Stimulated activated CD8-positive, alpha-beta memory T cell treated with anti-CD3 and anti-CD28 coated beads, Interleukin-12 subunit alpha, Interleukin-12 subunit beta, amount 100 ng/mL, for 1 hour (primary cell): Measurements from ENCODE around the gene C2orf42.
"Not testable (repeated sequence)": the region's sequence is repeated elsewhere in the genome, so short reads cannot be mapped to it uniquely, and the experiment has no call there.

Source experiments
- DNase-seq: peaks from one replicate; pipeline ENCODE4 v3.0.0-alpha.2; 2020; ENCODE audit warnings: low read depth

Gene C2orf42

DNA sequence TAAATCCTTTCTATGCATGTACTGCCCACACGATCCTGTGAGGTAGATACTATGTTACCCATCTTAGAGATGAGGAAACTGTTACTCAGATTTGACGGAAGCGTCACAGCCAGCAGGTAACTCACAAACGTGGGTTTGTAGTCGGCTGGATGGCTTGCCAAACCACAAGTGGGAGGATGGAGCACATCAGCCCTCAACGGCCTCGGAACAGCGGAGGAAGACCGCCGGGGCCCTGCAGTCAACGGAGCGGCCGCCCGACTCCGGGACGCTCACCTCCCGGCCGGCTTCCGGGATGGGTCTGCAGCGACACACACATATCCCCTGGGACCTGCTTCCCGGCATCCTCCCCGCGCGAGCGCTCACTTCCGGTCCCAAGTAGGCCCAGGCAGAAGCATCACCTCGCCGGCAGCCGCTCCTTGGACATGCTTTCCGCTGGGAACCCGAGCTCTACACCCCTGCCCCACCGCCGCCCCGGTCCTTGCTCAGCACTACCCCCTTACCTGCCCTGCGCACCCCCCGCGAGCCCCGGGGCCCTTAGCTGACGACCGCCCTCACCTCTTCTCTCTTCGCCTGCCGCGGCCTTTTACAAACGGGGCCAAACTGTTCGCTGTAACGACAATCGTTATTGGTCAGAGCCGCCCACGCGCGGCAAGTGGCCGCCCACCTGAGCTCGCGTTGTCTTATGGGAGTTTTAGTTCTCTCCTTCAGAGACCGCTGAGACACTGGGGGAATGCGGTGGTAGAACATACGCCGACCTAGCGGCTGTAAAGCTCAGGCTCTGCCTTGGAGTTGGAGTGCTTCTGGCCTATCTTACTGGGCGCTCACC is at the start of gene C2orf42:
C2orf42 (minus strand) TSS at position 602 of the 826 bp plus-strand sequence. CDS start 9,034 bp downstream, outside the sequence.
- DNase-seq: peak; percentile 95

GRCh38 chr2:70240599-70240998 is 49.8 kb upstream of the C2orf42 start:
- DNase-seq: no peak

DNA sequence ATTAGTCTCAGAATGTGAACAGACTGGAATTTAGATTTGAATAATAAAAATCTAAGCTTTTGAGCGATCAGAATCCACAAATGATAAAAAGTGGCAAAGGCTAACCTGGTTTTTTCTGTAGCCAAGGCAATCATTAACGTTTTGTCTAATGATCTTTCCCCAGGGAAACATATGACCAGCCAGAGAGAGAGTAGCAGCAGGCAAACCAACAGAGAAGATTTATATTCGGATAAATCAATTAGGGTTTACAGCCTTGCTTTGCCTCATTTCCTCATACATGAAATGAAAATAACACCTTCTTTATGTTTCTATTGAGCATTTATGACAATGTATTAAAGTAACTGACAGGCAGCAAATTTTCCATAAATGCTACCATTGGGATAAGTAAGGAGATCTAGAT is 43.1 kb upstream of the C2orf42 start:
- no peak for DNase-seq

GRCh38 chr2:70226781-70227180 is 36.0 kb upstream of the C2orf42 start:
- no peak for DNase-seq

GRCh38 chr2:70223305-70223704 is 32.5 kb upstream of the C2orf42 start:
- DNase-seq: not testable (repeated sequence)

GRCh38 chr2:70214953-70215549 is 24.2 kb upstream of the C2orf42 start:
- no peak for DNase-seq

DNA sequence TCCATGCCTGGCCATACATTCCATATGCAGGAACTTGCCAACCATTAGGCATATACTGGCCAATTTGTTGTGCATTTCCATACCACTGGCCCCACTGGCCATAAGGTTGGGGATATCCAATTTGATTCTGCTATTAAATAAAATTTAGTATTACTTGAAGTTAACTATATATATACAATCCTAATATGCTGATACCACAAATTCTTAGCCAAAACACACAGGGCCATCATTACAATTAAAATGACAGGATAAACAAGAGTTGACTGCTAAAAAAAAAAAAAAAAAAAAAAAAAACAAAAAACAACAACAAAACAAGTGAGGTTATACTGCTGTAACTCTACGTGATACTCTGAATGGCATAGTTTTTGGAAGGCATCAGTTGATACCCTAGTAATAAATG is 23.5 kb upstream of the C2orf42 start:
- DNase-seq: no peak

DNA sequence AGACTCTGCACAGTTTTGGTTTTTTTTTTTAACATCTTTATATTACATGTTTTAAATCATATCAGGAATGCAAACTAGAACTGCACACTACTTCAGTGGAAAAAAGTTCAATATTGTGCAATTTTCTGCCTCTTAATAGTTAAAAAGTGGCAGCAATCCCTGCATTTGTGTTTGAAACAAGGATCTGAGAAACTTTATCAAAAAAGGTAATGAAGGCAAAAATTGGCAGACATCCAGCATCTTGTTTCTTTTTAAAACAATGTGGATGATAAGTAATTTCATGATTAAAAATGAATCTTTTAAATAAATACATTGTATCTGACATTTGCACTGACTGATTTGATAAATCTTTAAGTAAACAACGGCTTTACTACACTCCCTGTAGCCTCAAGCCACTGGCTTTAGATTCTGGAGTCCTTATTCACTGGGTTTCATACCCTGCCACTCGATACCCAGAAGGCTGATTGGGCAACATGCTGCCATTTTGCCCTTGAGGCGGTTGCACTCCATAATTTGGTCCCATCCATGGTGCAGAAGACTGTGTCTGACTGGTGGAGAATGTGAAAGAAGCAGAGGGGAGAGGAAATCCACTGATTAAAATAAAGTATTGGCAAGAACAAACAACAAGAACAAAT is 21.6 kb upstream of the C2orf42 start:
- no peak for DNase-seq

DNA sequence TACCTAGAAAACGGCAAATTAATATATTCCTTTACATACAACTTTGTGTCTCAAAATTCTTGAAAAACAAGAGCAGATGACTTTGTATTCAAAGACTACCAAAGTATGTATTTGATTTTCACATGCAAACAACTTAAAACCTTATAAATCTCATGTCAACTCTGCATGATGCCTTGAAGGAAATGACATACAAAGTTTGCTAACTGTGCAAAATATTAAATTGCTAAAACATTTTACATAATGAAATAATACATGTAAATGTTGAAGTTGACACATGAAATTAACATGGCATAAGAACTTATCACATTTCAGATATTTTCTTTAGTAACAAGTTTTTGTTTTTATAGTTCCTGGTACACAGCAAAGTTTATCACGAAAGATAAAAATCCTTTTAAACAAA is 20.8 kb upstream of the C2orf42 start:
- DNase-seq: no peak

DNA sequence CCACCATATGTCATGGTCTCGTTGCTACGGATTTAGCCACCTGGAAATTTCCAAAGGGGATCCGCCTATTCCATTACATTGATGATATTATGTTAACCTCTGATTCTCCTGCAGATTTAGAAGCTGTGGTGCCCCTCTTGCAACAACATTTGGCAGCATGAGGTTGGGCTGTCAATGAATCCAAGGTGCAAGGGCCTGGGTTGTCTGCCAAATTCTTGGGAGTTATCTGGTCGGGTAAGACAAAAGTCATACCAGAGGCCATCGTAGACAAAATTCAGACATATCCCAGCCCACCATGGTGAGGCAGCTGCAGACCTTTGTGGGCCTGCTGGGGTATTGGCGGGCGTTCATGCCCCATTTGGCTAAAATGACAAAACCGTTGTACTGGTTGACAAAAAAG is 13.6 kb upstream of the C2orf42 start:
- no peak for DNase-seq

DNA sequence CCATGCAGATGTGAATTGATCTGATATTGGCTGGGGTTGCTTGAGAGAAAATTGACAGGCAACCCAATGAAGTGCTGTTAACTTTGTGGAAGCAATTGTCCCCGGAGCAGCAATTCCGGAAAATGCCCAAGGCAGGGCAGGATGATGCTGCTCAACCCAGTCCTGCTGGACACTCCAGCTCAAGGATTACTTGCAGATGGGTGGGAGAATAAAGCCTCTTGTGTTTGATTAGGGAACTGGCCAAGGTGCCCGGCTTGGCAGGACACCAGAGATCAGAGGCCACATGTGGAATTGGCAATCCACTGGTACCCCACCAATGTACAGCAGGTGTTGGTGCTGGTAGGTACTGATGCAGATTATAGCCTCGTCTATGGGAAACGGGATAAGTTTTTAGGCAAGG is 12.3 kb upstream of the C2orf42 start:
- no peak for DNase-seq

GRCh38 chr2:70202236-70202806 is 11.5 kb upstream of the C2orf42 start:
- DNase-seq: no peak

DNA sequence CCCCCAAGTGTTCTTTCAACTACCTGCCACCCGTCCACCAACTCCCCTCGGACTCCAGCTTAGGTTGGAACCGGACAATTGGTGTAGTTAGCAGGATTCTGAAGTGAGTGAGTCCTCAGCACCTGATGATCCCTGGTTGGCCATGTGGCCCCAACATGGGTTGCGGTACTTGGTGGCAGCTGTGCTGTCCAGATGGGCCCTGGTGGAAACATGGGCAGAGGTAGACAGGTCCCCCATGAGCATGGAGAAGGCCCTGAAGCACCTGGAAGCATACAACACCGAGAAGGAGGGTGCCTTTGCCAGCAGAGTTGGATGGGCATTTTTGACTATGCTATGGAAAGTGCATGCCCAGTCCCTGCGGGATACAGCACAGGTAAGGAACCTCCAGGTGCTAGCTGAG is 11.0 kb upstream of the C2orf42 start:
- no peak for DNase-seq

DNA sequence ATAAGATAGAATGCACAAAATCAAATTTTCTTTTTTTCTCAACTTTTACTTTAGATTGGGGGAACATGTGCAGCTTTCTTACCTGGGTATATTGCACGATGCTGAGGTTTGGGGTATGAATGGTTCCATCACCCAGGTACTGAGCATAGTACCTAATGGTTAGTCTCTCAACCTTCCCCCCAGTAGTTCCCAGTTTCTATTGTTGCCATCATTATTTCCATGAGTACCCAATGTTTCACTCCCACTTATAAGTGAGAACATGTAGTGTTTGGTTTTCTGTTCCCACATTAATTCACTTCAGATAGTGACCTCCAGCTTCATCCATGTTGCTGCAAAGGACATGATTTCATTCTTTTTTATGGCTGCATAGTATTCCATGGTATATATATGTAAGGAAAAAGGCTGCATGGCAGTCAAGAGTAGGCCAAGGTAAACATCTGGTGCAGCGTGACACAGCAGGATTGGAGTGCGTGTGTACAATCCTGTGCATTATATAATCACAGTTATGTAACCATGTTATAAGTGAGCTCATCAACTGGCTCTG is 10.5 kb upstream of the C2orf42 start:
- DNase-seq: no peak

DNA sequence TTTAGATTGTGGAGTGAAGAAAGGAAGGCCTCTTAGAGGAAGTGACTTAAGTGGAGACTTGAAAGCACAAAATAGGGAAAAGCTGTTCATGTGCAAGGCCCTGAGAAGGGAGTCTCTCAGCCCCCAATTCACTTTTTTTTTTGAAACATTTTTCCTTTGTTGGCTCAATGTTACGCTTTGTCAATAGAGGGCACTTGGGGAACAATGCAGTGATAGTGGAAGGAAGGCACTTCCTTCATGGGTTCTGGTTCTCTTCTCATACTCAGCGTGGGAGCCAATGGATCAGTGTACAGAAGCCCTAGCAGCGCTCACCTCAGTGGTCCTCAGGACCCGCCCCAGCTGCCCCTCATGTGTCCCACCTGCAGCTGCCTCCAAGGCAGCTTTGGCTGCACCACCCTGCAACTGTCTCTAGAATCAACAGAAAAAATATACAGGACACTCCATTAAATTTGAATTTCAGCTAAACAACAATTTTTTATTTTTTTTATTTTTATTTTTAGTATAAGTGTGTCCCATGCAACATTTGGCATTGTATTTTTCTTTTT is 8.6 kb upstream of the C2orf42 start:
- no peak for DNase-seq

DNA sequence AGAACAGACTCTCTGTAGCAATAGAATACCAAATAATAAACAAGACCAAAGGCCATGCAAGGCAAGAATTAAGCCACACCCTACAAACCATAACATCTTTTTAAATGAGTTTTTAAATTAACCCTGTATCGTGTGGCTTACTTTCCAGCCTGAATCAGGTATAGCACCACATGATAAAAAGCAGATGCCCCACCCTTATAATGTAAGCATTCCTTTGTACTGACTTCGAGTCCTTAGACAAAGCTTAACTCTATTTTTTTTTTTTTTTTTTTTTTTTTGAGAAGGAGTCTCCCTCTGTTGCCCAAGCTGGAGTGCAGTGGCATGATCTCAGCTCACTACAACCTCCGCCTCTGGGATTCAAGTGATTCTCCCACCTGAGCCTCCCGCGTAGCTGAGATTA is 1.7 kb upstream of the C2orf42 start:
- no peak for DNase-seq

GRCh38 chr2:70191244-70191735 is 471 bp upstream of the C2orf42 start:
- DNase-seq: no peak

DNA sequence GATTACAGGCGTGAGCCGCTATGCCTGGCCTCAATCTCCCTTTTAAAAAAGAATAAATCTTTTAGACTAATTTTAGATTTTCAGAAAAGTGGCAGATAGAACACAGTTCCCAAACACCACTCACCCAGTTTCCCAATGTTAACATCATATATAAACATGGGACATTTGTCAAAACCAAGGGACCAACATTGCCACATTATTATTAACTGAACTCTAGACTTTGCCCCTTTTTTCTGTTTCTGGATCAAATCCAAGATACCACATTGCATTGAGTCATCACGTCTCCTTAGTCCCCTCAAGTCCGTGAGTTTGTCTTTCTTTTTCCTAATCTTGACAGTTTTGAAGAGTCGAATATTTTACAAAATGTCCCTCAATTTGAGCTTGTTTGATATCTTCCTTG is 2.4 kb downstream of the C2orf42 start:
- no peak for DNase-seq

DNA sequence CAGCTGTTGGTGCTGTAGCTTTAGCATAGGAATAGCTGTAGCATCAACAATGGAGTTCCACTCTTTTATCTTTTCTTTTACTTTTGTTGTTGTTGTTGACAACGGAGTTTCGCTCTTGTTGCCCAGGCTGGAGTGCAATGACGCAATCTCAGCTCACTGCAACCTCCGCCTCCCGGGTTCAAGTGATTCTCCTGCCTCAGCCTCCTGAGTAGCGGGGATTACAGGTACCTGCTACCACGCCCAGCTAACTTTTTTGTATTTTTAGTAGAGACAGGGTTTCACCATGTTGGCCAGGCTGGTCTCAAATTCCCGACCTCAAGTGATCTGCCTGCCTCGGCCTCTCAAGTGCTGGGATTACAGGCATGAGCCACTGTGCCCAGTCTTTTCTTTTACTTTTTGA is 3.6 kb downstream of the C2orf42 start:
- not testable (repeated sequence) for DNase-seq

- DNase-seq: no peak
These were observed 8.1 kb downstream of the C2orf42 start for GRCh38 chr2:70182689-70183088.

GRCh38 chr2:70181363-70181956 is 9.4 kb downstream of the C2orf42 start:
- no peak for DNase-seq

DNA sequence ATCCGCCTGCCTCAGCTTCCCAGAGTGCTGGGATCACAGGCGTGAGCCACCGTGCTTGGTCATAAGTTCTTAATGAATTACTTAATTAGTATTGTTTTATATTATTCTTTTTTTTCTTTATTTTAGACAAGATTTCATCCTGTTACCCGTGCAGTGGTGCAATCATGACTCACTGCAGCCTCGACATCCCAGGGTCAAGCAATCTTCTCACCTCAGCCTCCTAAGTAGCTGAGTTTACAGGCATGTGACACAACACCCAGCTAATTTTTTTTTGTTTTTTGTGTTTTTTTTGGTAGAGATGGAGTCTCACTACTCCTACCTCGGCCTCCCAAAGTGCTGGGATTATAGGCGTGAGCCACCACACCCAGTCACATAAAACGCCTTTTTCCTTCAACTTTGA is 17.3 kb downstream of the C2orf42 start:
- DNase-seq: no peak
